GM21737 (cell line): ENCODE measurements around the gene PTPRK.

Source experiments
- ATAC-seq: cut with Tn5 transposase; IDR thresholded peaks from one replicate; pipeline ENCODE4 v1.9.1; 2021; ENCODE audit warnings: mild to moderate bottlenecking, moderate library complexity; ENCODE audit not compliant: unreplicated experiment

Gene PTPRK

GRCh38 chr6:128350416-128351254 is 169.8 kb downstream of the PTPRK start:
- no peak for ATAC-seq

- ATAC-seq = no peak
Measured at GRCh38 chr6:128347123-128347522, 173.3 kb downstream of the PTPRK start.

- no peak for ATAC-seq
Measured at GRCh38 chr6:128346569-128346968, 173.8 kb downstream of the PTPRK start.

DNA sequence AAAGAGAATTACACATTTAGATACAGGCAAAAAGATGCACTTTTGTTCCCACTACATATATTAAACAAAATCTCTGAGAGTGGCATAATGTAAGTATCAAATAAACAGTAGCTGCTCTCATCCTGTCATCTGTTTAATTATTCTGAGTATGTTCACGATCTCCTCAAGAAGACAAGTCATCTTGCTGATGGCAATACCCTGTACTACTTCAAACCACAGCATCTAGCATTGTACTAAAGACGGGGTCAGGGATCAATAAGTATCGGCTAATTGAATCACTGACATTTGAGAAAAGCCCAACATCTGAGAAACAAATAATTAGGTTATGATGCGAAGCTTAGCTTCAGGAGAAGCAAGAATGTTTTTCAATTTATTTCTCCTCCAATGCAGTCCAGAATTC is 175.1 kb downstream of the PTPRK start:
- ATAC-seq = no peak

GRCh38 chr6:128343706-128344105 is 176.7 kb downstream of the PTPRK start:
- ATAC-seq = no peak

DNA sequence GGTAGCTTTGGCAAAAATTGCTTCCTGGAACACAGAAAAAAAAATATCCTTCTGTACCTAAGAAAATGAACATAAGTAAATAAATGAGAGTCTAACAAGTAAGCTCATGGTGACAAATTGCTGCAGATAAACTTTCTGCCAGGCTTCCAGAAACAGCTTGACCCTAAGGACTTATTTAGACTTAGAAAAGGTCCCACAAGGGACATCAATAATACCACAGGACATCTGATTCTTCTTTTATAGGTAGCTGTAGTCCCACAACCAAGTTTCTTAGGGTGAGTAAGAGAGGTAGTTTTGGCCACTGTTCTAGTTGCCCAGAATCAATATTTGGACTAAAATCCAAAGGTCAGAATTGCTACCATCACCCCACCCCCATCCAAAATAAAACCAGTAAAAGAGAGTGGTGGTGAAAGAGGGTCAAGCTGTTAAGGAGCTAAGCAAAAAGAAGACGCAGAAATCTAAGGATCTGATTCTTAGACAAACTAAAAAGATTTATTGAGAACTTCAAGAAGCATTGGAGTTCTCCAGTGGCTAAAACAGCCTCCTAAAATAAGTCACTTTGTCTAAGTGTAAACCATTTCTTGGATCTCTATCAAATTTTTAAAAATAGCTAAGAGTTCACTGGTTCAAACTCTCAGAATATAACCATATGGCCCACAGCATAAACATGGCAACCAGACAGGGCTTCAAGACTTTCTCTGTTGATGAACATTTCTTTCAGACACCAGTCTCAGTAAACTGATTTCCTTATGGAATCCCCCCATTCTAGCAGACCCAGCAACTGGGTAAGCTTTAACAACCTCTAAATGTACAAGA is 180.6 kb downstream of the PTPRK start:
- ATAC-seq = no peak

- no peak for ATAC-seq
Measured at GRCh38 chr6:128337619-128338018, 182.8 kb downstream of the PTPRK start.

GRCh38 chr6:128336436-128337095 is 183.8 kb downstream of the PTPRK start:
- no peak for ATAC-seq

- ATAC-seq = no peak
Measured at GRCh38 chr6:128335963-128336362, 184.4 kb downstream of the PTPRK start.

- ATAC-seq = no peak
Measured at GRCh38 chr6:128333581-128334223, 186.7 kb downstream of the PTPRK start.

GRCh38 chr6:128327890-128328289 is 192.5 kb downstream of the PTPRK start:
- peak; percentile 83 for ATAC-seq

GRCh38 chr6:128323011-128323410 is 197.4 kb downstream of the PTPRK start:
- no peak for ATAC-seq

DNA sequence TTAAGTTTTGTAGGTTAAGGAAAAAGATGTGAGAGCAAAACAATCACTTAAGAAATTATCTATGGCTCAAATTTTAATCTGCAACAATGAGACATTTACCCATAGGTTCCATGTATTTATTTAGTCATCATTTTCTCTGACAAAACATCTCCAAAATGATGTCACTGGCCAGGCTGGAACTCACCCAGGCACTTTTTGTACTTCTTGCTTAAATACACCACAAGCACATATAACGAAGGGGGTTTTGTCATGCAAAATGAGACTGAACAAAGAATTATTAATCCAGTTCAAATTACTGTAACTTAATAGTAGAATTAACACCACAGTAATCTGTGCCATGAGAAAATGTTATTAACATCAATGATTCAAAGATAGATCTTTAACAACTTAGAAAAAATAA is 200.5 kb downstream of the PTPRK start:
- ATAC-seq = no peak

DNA sequence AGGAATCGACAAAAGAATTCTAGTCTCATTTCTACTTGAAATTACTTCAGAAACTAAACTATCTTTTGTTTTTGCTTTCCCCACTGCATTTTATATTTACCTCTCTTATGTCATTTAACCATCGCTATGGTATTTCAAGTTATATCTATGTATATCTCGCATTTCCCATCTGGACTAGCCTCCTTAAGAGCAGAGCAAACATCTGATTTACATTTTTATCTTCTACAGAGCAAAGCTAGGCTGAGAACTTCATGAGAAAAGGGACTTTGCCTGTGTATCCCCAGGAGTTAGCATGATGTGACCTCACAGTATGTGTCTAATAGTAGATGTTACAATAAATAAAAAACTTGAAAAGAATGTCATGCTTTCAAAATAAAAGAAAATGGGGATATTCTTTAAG is 201.2 kb downstream of the PTPRK start:
- no peak for ATAC-seq

- no peak for ATAC-seq
Measured at GRCh38 chr6:128316258-128316929, 204.0 kb downstream of the PTPRK start.

- ATAC-seq = no peak
Measured at GRCh38 chr6:128314190-128314589, 206.2 kb downstream of the PTPRK start.

- ATAC-seq = no peak
Measured at GRCh38 chr6:128311944-128312570, 208.3 kb downstream of the PTPRK start.

GRCh38 chr6:128310451-128310850 is 209.9 kb downstream of the PTPRK start:
- ATAC-seq = no peak

DNA sequence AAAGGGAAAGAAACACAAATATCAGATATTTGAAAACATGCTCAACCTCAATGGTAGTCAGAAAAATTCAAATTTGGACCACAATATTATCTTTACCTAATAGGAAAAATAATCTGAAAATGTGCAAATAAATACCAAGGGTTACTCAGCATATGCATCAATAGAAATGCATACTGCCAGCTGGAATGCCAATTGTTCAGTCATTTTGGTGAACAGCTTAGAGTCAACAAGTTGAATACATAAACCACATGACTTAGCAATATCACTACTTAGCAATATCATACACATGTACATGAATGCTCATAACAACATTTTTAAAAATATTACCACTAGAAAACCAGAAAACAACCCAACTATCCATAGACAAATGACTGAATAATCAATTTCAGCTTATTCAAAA is 212.7 kb downstream of the PTPRK start:
- ATAC-seq = no peak

DNA sequence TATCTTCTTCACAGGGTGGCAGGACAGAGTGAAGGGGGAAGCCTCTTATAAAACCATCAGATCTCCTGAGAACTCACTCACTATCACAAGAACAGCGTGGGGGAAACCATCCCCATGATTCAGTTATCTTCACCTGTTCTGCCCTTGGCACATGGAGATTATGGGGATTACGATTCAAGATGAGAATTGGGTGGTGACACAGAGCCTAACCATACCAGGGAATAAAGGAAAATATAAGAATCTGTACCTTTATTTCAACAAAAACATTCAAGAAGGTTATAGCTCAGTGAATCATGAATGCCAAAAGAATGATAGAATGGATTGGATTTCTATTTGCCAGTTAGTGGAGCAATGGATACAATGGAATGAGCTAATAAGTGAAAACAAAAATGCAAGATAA is 214.4 kb downstream of the PTPRK start:
- no peak for ATAC-seq
